Activated CD8-positive, alpha-beta T cell treated with anti-CD3 and anti-CD28 coated beads for 36 hours (primary cell): Measurements from ENCODE around the gene LINC01488. TPM values are rescaled to one million over a fixed set of nuclear protein-coding genes. Genes with fewer than 3 reads are reported as not detected.

Source experiments
- ATAC-seq: fragments of 200-7000 bp; cut with Tn5 transposase; one replicate; pipeline ENCODE4 v1.10.0; 2021; ENCODE audit warnings: mild to moderate bottlenecking, moderate library complexity
- CTCF ChIA-PET: fragments of 350-600 bp; sonication (Branson Sonifier 250); formaldehyde crosslinking; loops from one replicate; lab custom pipeline; 2021; ENCODE audit warnings: antibody characterized with exemption; lab: Charles Lee
- POLR2A ChIA-PET: fragments of 350-600 bp; sonication (Branson Sonifier 250); formaldehyde crosslinking; loops from one replicate; lab custom pipeline; 2021; ENCODE audit warnings: antibody characterized with exemption; lab: Charles Lee
- DNase-seq: peaks from one replicate; pipeline ENCODE4 v3.0.0-alpha.2; 2020
- H3K27ac Mint-ChIP-seq: one replicate; pipeline ENCODE4 v1.8.0; 2021; ENCODE audit warnings: mild to moderate bottlenecking, mixed read lengths
- H3K27me3 Mint-ChIP-seq: one replicate; pipeline ENCODE4 v1.8.0; 2021; ENCODE audit warnings: mixed read lengths
- H3K36me3 Mint-ChIP-seq: one replicate; pipeline ENCODE4 v1.8.0; 2021; ENCODE audit warnings: low read depth, mixed read lengths
- H3K4me1 Mint-ChIP-seq: one replicate; pipeline ENCODE4 v1.8.0; 2021; ENCODE audit warnings: low read depth, mixed read lengths
- H3K4me3 Mint-ChIP-seq: one replicate; pipeline ENCODE4 v1.8.0; 2021; ENCODE audit warnings: mild to moderate bottlenecking, moderate library complexity, mixed read lengths
- H3K9me3 Mint-ChIP-seq: one replicate; pipeline ENCODE4 v1.8.0; 2021; ENCODE audit warnings: mixed read lengths
- CTCF ChIP-seq: fragments of 200-600 bp; IDR thresholded peaks from one replicate; pipeline ENCODE4 v1.8.0; 2022; ENCODE audit warnings: antibody characterized with exemption, mild to moderate bottlenecking
- intact Hi-C: fragments of 100-400 bp; cut with micrococcal nuclease; formaldehyde crosslinking; loops from one replicate; pipeline ENCODE4 v1.10.0; 2022
- total RNA-seq, 2 experiments: library from RNA; stranded (reverse); gene quantifications; one replicate each; pipeline ENCODE4 v1.2.3, GENCODE V29; 2021

Gene LINC01488
- total RNA-seq, 2 experiments from 2014 or later: not detected

- Mint-ChIP-seq H3K4me1 (no peaks in the 10 kb centered on the region), H3K9me3 (no peaks in the 10 kb centered on the region), H3K27ac (no peak overlapping the region), H3K27me3 (no peaks in the 10 kb centered on the region), H3K36me3 (no peaks in the 10 kb centered on the region), H3K4me3 (no peak overlapping the region)
- CTCF ChIA-PET: no interaction called here
- no peak for DNase-seq
- intact Hi-C loops: no loop called here
- POLR2A ChIA-PET: no interaction called here
- no peak for TF ChIP-seq CTCF
- no peak for ATAC-seq
These were observed 4.4 kb upstream of the LINC01488 start for GRCh38 chr11:69477086-69477485.

- H3K4me1 Mint-ChIP-seq: no peaks in the 10 kb centered on the region
- H3K27ac Mint-ChIP-seq: no peak overlapping the region
- POLR2A ChIA-PET: no interaction called here
- no peaks in the 10 kb centered on the region for H3K36me3 Mint-ChIP-seq
- H3K27me3 Mint-ChIP-seq: no peaks in the 10 kb centered on the region
- intact Hi-C loops: no loop called here
- no peak for TF ChIP-seq CTCF
- no peaks in the 10 kb centered on the region for H3K9me3 Mint-ChIP-seq
- CTCF ChIA-PET: no interaction called here
- DNase-seq (no peak), ATAC-seq (no peak)
- no peak overlapping the region for H3K4me3 Mint-ChIP-seq
These were observed 1.7 kb upstream of the LINC01488 start for GRCh38 chr11:69479591-69480271.

GRCh38 chr11:69480547-69481392, 693 bp upstream of the LINC01488 start:
- ChIA-PET CTCF (no interaction called here), POLR2A (no interaction called here)
- intact Hi-C loops: no loop called here
- no peaks in the 10 kb centered on the region for H3K27me3 Mint-ChIP-seq
- TF ChIP-seq CTCF: no peak
- no peaks in the 10 kb centered on the region for H3K4me1 Mint-ChIP-seq
- no peak overlapping the region for H3K27ac Mint-ChIP-seq
- no peaks in the 10 kb centered on the region for H3K36me3 Mint-ChIP-seq
- no peak overlapping the region for H3K4me3 Mint-ChIP-seq
- DNase-seq: no peak
- no peaks in the 10 kb centered on the region for H3K9me3 Mint-ChIP-seq
- ATAC-seq: no peak

- H3K9me3 Mint-ChIP-seq: no peaks in the 10 kb centered on the region
- no peaks in the 10 kb centered on the region for H3K36me3 Mint-ChIP-seq
These were observed 859 bp downstream of the LINC01488 start for GRCh38 chr11:69482322-69482721.

More at GRCh38 chr11:69482322-69482721, 859 bp downstream of the LINC01488 start:
- ChIA-PET POLR2A (no interaction called here), CTCF (no interaction called here)
- DNase-seq (no peak), ATAC-seq (no peak)
- Mint-ChIP-seq H3K4me3 (no peak overlapping the region), H3K27ac (no peak overlapping the region), H3K27me3 (no peaks in the 10 kb centered on the region), H3K4me1 (no peaks in the 10 kb centered on the region)
- intact Hi-C loops: no loop called here
- no peak for TF ChIP-seq CTCF
